SK-N-SH (cell line): ENCODE results near the gene TFAP2A.

ENCODE experiments used
- CHD2 ChIP-seq: fragments of 150-350 bp; IDR thresholded peaks from 2 replicates; pipeline ENCODE4 v1.6.1; 2018; ENCODE audit warnings: low read length; ENCODE audit not compliant: partially characterized antibody
- CTCF ChIP-seq: fragments of 200-600 bp; sonication (generic); IDR thresholded peaks from 2 replicates; pipeline ENCODE4 v1.6.1; 2017; ENCODE audit warnings: antibody characterized with exemption, mild to moderate bottlenecking, moderate library complexity
- GABPA ChIP-seq: IDR thresholded peaks from 2 replicates; pipeline ENCODE4 v1.4.0; 2012; ENCODE audit warnings: low read depth, mild to moderate bottlenecking
- NRF1 ChIP-seq: IDR thresholded peaks from 2 replicates; pipeline ENCODE4 v1.6.1; 2012; ENCODE audit warnings: low read depth, mild to moderate bottlenecking, low read length
- REST ChIP-seq: IDR thresholded peaks from 2 replicates; pipeline ENCODE4 v1.6.1; 2012; ENCODE audit warnings: mild to moderate bottlenecking, low read depth, low read length, moderate library complexity
- RXRA ChIP-seq: IDR thresholded peaks from 2 replicates; pipeline ENCODE4 v1.4.0; 2012; ENCODE audit warnings: low read depth, mild to moderate bottlenecking, borderline replicate concordance
- SMC3 ChIP-seq: IDR thresholded peaks from 2 replicates; pipeline ENCODE4 v1.6.1; 2012; ENCODE audit warnings: low read depth, low read length, improper control_type of control experiment
- YY1 ChIP-seq: IDR thresholded peaks from 2 replicates; pipeline ENCODE4 v1.4.0; 2012; ENCODE audit warnings: low read depth, mild to moderate bottlenecking

GRCh38 chr6:10431423-10432164 lies 16.7 kb upstream of the TFAP2A start:
- no peak for TF ChIP-seq CTCF
- no peak for TF ChIP-seq YY1
- TF ChIP-seq CHD2 = no peak
- no peak for TF ChIP-seq REST
- no peak for TF ChIP-seq NRF1
- no peak for TF ChIP-seq GABPA
- no peak for TF ChIP-seq SMC3
- no peak for TF ChIP-seq RXRA
